ENCODE data around the gene TP53I13.
A peak's percentile ranks its signal among the peaks of the same experiment; 100 is the strongest.

The TP53I13 gene

GRCh38 chr17:29582254-29582765 is 13.8 kb downstream of the TP53I13 start:
- no peak for FAIRE-seq

- no peak for FAIRE-seq
Measured at GRCh38 chr17:29582772-29583171, 14.3 kb downstream of the TP53I13 start.

GRCh38 chr17:29583324-29584248 is 15.1 kb downstream of the TP53I13 start:
- no peak for FAIRE-seq

- no peak for FAIRE-seq
Measured at GRCh38 chr17:29584452-29585079, 16.1 kb downstream of the TP53I13 start.

- FAIRE-seq = no peak
Measured at GRCh38 chr17:29585080-29585751, 16.7 kb downstream of the TP53I13 start.

GRCh38 chr17:29586676-29587469 is 18.4 kb downstream of the TP53I13 start:
- FAIRE-seq = no peak

GRCh38 chr17:29587591-29587990 is 19.1 kb downstream of the TP53I13 start:
- FAIRE-seq = no peak

GRCh38 chr17:29588017-29588561 is 19.6 kb downstream of the TP53I13 start:
- FAIRE-seq = no peak

- no peak for FAIRE-seq
Measured at GRCh38 chr17:29588562-29589411, 20.3 kb downstream of the TP53I13 start.

GRCh38 chr17:29589524-29590410 is 21.3 kb downstream of the TP53I13 start, which contains the start of gene GIT1:
Gene GIT1 (minus strand): TSS chr17:29589648. CDS start chr17:29589378, 270 bp downstream.
- no peak for FAIRE-seq

- FAIRE-seq = no peak
Measured at GRCh38 chr17:29590411-29591145, 22.1 kb downstream of the TP53I13 start.

- no peak for FAIRE-seq
Measured at GRCh38 chr17:29591146-29591736, 22.7 kb downstream of the TP53I13 start.

- FAIRE-seq = peak; percentile 63
Measured at GRCh38 chr17:29591737-29592608, 23.5 kb downstream of the TP53I13 start.

GRCh38 chr17:29592850-29593551 is 24.5 kb downstream of the TP53I13 start, which contains the start of gene ANKRD13B:
Gene ANKRD13B (plus strand): TSS chr17:29593132. CDS start chr17:29593622, 490 bp downstream.
- no peak for FAIRE-seq

GRCh38 chr17:29593591-29594518 is 25.4 kb downstream of the TP53I13 start:
- FAIRE-seq = no peak

Data from TTC549 (cell line).